Gastroesophageal sphincter (tissue), 4 donors: ENCODE results near the gene LDAH. TPM values are rescaled to one million over a fixed set of nuclear protein-coding genes. Genes with fewer than 3 reads are reported as not detected.

Experiments
- ATAC-seq: fragments of 150-250 bp; one replicate; pipeline ENCODE4 v1.9.1; 2016; ENCODE audit warnings: mild to moderate bottlenecking, moderate library complexity
- H3K27ac ChIP-seq, 4 donors: fragments of 200-600 bp; sonication (generic) in 3 of 4; 1 replicate in 3 of 4; 2 replicates in 1 of 4; pipeline ENCODE4 v1.5.1; 2016 to 2019
- H3K27me3 ChIP-seq: fragments of 200-600 bp; sonication (generic); one replicate; pipeline ENCODE4 v1.5.1; 2019
- H3K36me3 ChIP-seq, 2 donors: fragments of 200-600 bp; sonication (generic); one replicate each; pipeline ENCODE4 v1.5.1; 2019; ENCODE audit warnings: control low read depth in 1 of 2
- H3K4me1 ChIP-seq, 3 donors: fragments of 200-600 bp; sonication (generic); 1 replicate in 2 of 3; 2 replicates in 1 of 3; pipeline ENCODE4 v1.5.1; 2016 to 2019; ENCODE audit warnings: control low read depth in 2 of 3
- H3K4me3 ChIP-seq, 2 donors: fragments of 200-600 bp; sonication (generic); one replicate each; pipeline ENCODE4 v1.5.1; 2019; ENCODE audit warnings: mild to moderate bottlenecking in 1 of 2, moderate library complexity in 1 of 2
- H3K9me3 ChIP-seq, 3 donors: fragments of 200-600 bp; sonication (generic); one replicate each; pipeline ENCODE4 v1.5.1; 2017 to 2019; ENCODE audit warnings: control low read depth in 2 of 3
- EP300 ChIP-seq: sonication (generic); formaldehyde crosslinking; IDR thresholded peaks from one replicate; pipeline ENCODE4 v1.6.1; 2017; ENCODE audit warnings: antibody characterized with exemption, mild to moderate bottlenecking
- POLR2A ChIP-seq, 2 donors: fragments of 450-650 bp; IDR thresholded peaks; one replicate each; pipeline ENCODE4 v1.6.1; 2017; ENCODE audit warnings: antibody characterized with exemption in 2 of 2, mild to moderate bottlenecking in 2 of 2, moderate library complexity in 1 of 2
- POLR2AphosphoS5 ChIP-seq: sonication (generic); formaldehyde crosslinking; IDR thresholded peaks from one replicate; pipeline ENCODE4 v1.6.1; 2017; ENCODE audit warnings: antibody characterized with exemption
- WGBS, 2 donors: methylation state at CpG; one replicate each; pipeline ENCODE4 v1.1.5; 2018; ENCODE audit warnings: low coverage in 1 of 2; 5-methylcytosine and 5-hydroxymethylcytosine counted together
- total RNA-seq, 4 donors: library from RNA; depleted of rRNA; stranded (reverse); fragments of >200 nt; gene quantifications; one replicate each; pipeline ENCODE4 v1.1.0, GENCODE V29; 2016
- TF ChIP-seq, protein P1 (sequence below), 4 experiments: fragments of 200-600 bp in 2 of 4; fragments of 450-650 bp in 2 of 4; sonication (generic) in 1 of 4; IDR thresholded peaks; one replicate each; pipeline ENCODE4 v1.5.1; 2017 to 2019; ENCODE audit warnings: antibody characterized with exemption in 4 of 4, mild to moderate bottlenecking in 2 of 4, moderate library complexity in 2 of 4

The LDAH gene
- total RNA-seq, 4 donors from 2014 or later = 10.5 to 19.0 (median 14.5) TPM

DNA sequence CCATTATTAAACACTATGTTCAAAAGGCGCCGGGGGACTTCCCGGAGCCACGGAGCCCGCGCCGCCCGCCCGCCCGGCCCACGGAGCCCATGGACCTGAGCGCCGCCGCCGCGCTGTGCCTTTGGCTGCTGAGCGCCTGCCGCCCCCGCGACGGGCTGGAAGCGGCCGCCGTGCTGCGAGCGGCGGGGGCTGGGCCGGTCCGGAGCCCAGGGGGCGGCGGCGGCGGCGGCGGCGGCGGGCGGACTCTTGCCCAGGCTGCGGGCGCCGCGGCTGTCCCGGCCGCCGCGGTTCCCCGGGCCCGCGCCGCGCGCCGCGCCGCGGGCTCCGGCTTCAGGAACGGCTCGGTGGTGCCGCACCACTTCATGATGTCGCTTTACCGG, 155.8 kb downstream of the LDAH start:
- Histone ChIP-seq H3K27me3 (peaks cover 97% of the 10 kb centered on the region), H3K9me3 (no peaks in the 10 kb centered on the region), H3K36me3 (no peaks in the 10 kb centered on the region), H3K27ac (peak overlapping the region; percentile 40 to 85 (median 72)), H3K4me1 (peaks cover 0 to 71% (median 23%) of the 10 kb centered on the region in 3 donors), H3K4me3 (peak overlapping the region; percentile 51 to 60)
- peak; percentile 34 for ATAC-seq
- WGBS, 2 donors = no CpG with 5 or more reads among the region's 62 CpGs
- TF ChIP-seq EP300 (no peak), POLR2AphosphoS5 (no peak), POLR2A (IDR thresholded peaks at IDR 0.05) (no peak)
- TF ChIP-seq, protein P1, sequence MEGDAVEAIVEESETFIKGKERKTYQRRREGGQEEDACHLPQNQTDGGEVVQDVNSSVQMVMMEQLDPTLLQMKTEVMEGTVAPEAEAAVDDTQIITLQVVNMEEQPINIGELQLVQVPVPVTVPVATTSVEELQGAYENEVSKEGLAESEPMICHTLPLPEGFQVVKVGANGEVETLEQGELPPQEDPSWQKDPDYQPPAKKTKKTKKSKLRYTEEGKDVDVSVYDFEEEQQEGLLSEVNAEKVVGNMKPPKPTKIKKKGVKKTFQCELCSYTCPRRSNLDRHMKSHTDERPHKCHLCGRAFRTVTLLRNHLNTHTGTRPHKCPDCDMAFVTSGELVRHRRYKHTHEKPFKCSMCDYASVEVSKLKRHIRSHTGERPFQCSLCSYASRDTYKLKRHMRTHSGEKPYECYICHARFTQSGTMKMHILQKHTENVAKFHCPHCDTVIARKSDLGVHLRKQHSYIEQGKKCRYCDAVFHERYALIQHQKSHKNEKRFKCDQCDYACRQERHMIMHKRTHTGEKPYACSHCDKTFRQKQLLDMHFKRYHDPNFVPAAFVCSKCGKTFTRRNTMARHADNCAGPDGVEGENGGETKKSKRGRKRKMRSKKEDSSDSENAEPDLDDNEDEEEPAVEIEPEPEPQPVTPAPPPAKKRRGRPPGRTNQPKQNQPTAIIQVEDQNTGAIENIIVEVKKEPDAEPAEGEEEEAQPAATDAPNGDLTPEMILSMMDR (IDR thresholded peaks at IDR 0.05) = peak in 1 of 4 experiments; percentile 6

DNA sequence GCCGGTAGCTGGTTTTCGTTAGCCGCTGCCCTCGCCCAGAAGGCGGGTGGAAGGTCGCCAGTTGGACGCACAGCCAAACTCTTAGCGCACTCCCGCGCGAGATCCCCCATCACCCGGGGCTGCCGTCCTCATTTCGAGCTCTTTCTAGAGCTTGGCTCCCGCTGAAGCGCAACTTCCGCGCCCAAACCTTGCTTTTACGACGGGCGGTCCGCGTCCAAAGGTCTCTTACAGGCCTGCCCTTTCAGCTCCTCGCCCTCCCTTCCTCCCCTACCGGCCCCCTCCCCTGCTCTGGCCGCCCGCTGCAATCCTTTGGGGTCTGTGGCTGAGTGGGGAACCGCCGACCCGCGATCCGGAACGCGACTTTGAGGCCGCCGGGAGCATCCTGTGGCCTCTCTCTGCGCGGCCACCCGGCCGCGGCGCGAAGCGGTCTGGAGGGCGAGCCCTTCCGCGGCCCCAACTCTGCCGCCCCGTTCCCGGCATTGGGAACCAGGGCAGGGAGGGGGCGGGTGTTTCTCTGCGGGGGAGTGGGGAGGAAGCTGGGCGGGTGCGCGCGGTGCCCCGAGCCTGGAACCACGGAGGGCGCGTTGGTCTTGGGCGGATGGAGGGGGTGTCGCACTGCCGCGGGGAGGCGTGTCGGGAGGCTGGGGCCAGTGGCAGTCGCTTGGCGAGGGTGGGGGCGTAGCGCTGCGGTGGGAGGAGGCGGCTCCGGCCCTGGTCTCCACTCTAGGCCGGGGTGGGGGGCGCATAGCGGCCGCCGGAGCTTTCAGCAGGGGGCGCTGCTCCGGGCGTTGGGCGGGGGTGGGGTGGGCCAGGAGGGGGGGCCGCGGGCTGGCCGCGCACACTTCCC, 156.4 kb downstream of the LDAH start, which contains the start of gene GDF7:
TSS of gene GDF7 (plus strand) at position 841 of the 847 bp plus-strand sequence. CDS start 96 bp downstream, outside the sequence.
- WGBS, 2 donors = 10% methylated on average over 4 of the region's 86 CpGs; no CpG with 5 or more reads in 1 of the 2 donors
- H3K27me3 ChIP-seq = peaks cover 97% of the 10 kb centered on the region
- H3K27ac ChIP-seq = peak within 1 kb of the TSS; percentile 40 to 85 (median 72)
- no peaks in the 10 kb centered on the region for H3K9me3 ChIP-seq
- H3K4me1 ChIP-seq = peaks cover 0 to 70% (median 23%) of the 10 kb centered on the region in 3 donors
- peak within 1 kb of the TSS; percentile 51 to 60 for H3K4me3 ChIP-seq
- peak; percentile 73 for ATAC-seq
- TF ChIP-seq POLR2A (IDR thresholded peaks at IDR 0.05) = peak in 1 of 2 donors; percentile 6
- no peak for TF ChIP-seq POLR2AphosphoS5
- TF ChIP-seq, protein P1 (IDR thresholded peaks at IDR 0.05) = peak in 1 of 4 experiments; percentile 55
- no peak for TF ChIP-seq EP300
- no peaks in the 10 kb centered on the region for H3K36me3 ChIP-seq

DNA sequence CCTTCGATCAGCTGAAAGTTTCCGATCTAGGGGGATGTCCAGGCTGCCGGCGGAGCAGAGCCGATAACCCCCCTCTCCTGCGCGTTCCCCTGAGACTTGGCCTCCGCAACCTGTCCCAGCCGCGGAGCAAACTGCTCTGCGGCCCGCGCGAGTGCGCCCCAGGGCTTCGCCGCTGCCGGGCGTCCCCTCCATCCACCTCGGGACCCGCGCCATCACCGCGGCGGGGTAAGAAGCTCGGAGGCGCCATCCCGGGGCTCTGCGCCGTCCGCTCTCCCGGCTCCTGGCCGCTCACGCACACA, 156.9 kb downstream of the LDAH start:
- H3K4me1 ChIP-seq = peaks cover 0 to 69% (median 19%) of the 10 kb centered on the region in 3 donors
- WGBS, 2 donors = no CpG with 5 or more reads among the region's 34 CpGs
- ATAC-seq = no peak
- H3K27ac ChIP-seq = peak overlapping the region; percentile 40 to 85 (median 72)
- H3K27me3 ChIP-seq = peaks cover 92% of the 10 kb centered on the region
- TF ChIP-seq, protein P1 (IDR thresholded peaks at IDR 0.05) = no peak
- TF ChIP-seq POLR2AphosphoS5 (no peak), POLR2A (IDR thresholded peaks at IDR 0.05) (no peak), EP300 (no peak)
- H3K36me3 ChIP-seq = no peaks in the 10 kb centered on the region
- peak overlapping the region; percentile 51 to 60 for H3K4me3 ChIP-seq
- no peaks in the 10 kb centered on the region for H3K9me3 ChIP-seq

DNA sequence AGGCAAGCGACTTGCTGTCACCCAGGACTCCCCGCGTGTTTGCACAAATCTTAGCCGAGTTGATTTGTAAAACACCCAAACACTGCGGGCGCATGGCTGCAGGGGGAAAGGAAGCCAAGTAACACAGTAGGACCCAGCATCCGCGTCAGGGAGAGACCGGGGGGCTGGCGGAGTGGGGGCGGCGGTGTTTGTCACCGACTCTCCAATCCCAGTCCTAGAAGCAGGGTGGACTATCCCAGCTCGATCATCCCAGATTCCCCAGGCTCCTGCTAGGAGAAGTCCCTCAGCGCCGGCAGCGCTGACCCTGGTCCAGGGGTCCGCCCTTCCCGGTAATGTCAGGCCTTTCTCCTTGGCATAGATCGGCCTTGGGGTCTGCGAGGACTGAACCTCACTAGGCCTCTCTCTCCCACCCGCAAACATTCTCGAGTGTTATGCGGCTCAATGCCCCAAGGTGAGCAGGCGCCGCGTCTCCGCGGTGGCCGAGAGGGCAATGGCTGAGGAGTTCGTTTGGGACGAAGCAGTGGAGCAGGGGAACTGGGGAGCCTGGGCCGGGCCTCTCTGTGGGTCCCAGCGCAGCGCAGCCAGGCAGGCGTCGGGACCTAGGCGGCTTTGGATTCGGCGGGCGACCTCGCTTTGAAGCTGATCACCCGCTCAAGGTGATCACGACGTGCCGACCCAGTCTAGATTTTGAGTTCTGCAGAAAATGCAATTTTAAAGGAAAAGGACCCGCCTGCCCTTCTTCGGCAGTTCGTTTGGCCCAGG, 157.5 kb downstream of the LDAH start:
- WGBS, 2 donors = 0% methylated on average over 10 of the region's 49 CpGs; no CpG with 5 or more reads in 1 of the 2 donors
- peak overlapping the region in 3 of 4 donors; percentile 62 to 85 (median 82) for H3K27ac ChIP-seq

More for the DNA sequence above, 157.5 kb downstream of the LDAH start:
- Histone ChIP-seq H3K27me3 (peaks cover 92% of the 10 kb centered on the region), H3K36me3 (no peaks in the 10 kb centered on the region), H3K9me3 (no peaks in the 10 kb centered on the region), H3K4me3 (peak overlapping the region; percentile 51 to 60), H3K4me1 (peaks cover 0 to 64% (median 19%) of the 10 kb centered on the region in 3 donors)
- TF ChIP-seq POLR2A (IDR thresholded peaks at IDR 0.05) (no peak), EP300 (no peak), POLR2AphosphoS5 (no peak)
- TF ChIP-seq, protein P1 (IDR thresholded peaks at IDR 0.05) = no peak
- no peak for ATAC-seq
